ENCODE measurements around the gene NTM.

- TF ChIP-seq POLR2AphosphoS5 (IDR thresholded peaks at IDR 0.05; ENCODE audit: borderline replicate concordance, low read depth, low read length) (no peak), EZH2 (IDR thresholded peaks at IDR 0.05) (no peak), FOXP2 (optimal IDR thresholded peaks at IDR 0.05; ENCODE audit: control extremely low read depth, extremely low read length, insufficient read depth) (no peak)
Observed at GRCh38 chr11:131584785-131585592, 214.6 kb downstream of the NTM start.
